SK-N-SH (cell line): ENCODE results near the gene CDH4. TPM values are rescaled to one million over a fixed set of nuclear protein-coding genes. Genes with fewer than 3 reads are reported as not detected.

Experiments
- CTCF ChIA-PET: fragments of 300-600, 350-600 bp; formaldehyde crosslinking; extraction: SDS; loops from one replicate; lab custom pipeline; 2021; lab: Yijun Ruan, JAX
- POLR2A ChIA-PET: fragments of 350-600 bp; sonication (Branson Sonifier 250); formaldehyde crosslinking; extraction: SDS; loops from one replicate; lab custom pipeline; 2020; ENCODE audit warnings: antibody characterized with exemption, inconsistent platforms; lab: Yijun Ruan, JAX
- DNase-seq: peaks from one replicate; pipeline ENCODE4 v3.0.0; 2012
- H2AFZ ChIP-seq: fragments of 200-600 bp; sonication (generic); 2 replicates; pipeline ENCODE4 v1.8.1; 2016; ENCODE audit warnings: antibody characterized with exemption, mild to moderate bottlenecking, low read depth
- H3F3A ChIP-seq: fragments of 200-600 bp; sonication (generic); replicated peaks from 2 replicates; pipeline ENCODE3; 2016; ENCODE audit warnings: antibody characterized with exemption, mild to moderate bottlenecking; ENCODE audit not compliant: insufficient read depth
- H3K27ac ChIP-seq, 2 experiments: fragments of 200-500 bp in 1 of 2; fragments of 200-600 bp in 1 of 2; sonication (Bioruptor generic) in 1 of 2; sonication (generic), shearing (Covaris generic) in 1 of 2; 2 replicates each; pipeline versions ENCODE4 v1.5.1 to v1.6.1; 2014 to 2016; ENCODE audit warnings: low read depth in 2 of 2, inconsistent platforms in 1 of 2, low read length in 1 of 2, mild to moderate bottlenecking in 1 of 2, mixed read lengths in 1 of 2
- H3K27me3 ChIP-seq: fragments of 200-600 bp; sonication (generic), shearing (Covaris generic); 2 replicates; pipeline ENCODE4 v1.6.1; 2016; ENCODE audit warnings: mixed run types; ENCODE audit not compliant: insufficient read depth
- H3K36me3 ChIP-seq, 2 experiments: fragments of 200-500 bp in 1 of 2; fragments of 200-600 bp in 1 of 2; sonication (Bioruptor generic) in 1 of 2; sonication (generic) in 1 of 2; replicated peaks in 1 of 2; 2 replicates each; pipeline versions ENCODE3 to v1.5.1; 2014 to 2016; ENCODE audit warnings: low read length in 1 of 2, mild to moderate bottlenecking in 1 of 2; ENCODE audit not compliant: insufficient read depth in 2 of 2, control insufficient read depth in 1 of 2
- H3K4me1 ChIP-seq, 2 experiments: fragments of 200-500 bp in 1 of 2; fragments of 200-600 bp in 1 of 2; sonication (Bioruptor generic) in 1 of 2; sonication (generic), shearing (Covaris generic) in 1 of 2; 2 replicates each; pipeline versions ENCODE4 v1.5.1 to v1.6.1; 2014 to 2016; ENCODE audit warnings: low read depth in 1 of 2, low read length in 1 of 2, mixed run types in 1 of 2; ENCODE audit not compliant: insufficient read depth in 2 of 2, control insufficient read depth in 1 of 2
- H3K4me2 ChIP-seq: fragments of 200-600 bp; sonication (generic), shearing (Covaris generic); 2 replicates; pipeline ENCODE4 v1.6.1; 2017; ENCODE audit warnings: mixed run types
- H3K4me3 ChIP-seq, 2 experiments: fragments of 200-500 bp in 1 of 2; fragments of 200-600 bp in 1 of 2; sonication (Bioruptor generic) in 1 of 2; sonication (generic), shearing (Covaris generic) in 1 of 2; 2 replicates each; pipeline versions ENCODE4 v1.5.1 to v1.8.1; 2014 to 2016; ENCODE audit warnings: low read depth in 2 of 2, inconsistent platforms in 1 of 2, low read length in 1 of 2, mild to moderate bottlenecking in 1 of 2, mixed read lengths in 1 of 2, moderate library complexity in 1 of 2
- H3K79me2 ChIP-seq: fragments of 200-600 bp; sonication (generic); 2 replicates; pipeline ENCODE4 v1.8.1; 2017; ENCODE audit warnings: mild to moderate bottlenecking; ENCODE audit not compliant: insufficient read depth
- H3K9ac ChIP-seq: fragments of 200-600 bp; sonication (generic); 2 replicates; pipeline ENCODE4 v1.6.1; 2017; ENCODE audit warnings: mixed run types
- H3K9me2 ChIP-seq: fragments of 200-600 bp; sonication (generic); 2 replicates; pipeline ENCODE4 v1.6.1; 2017; ENCODE audit warnings: mixed run types
- H3K9me3 ChIP-seq: fragments of 200-600 bp; sonication (generic); 2 replicates; pipeline ENCODE4 v1.6.1; 2017; ENCODE audit warnings: mixed run types, mild to moderate bottlenecking, moderate library complexity
- H4K20me1 ChIP-seq: fragments of 200-600 bp; sonication (generic); 2 replicates; pipeline ENCODE4 v1.6.1; 2017; ENCODE audit warnings: mild to moderate bottlenecking, mixed run types; ENCODE audit not compliant: insufficient read depth
- GABPA ChIP-seq: IDR thresholded peaks from 2 replicates; pipeline ENCODE4 v1.4.0; 2012; ENCODE audit warnings: low read depth, mild to moderate bottlenecking
- IRF3 ChIP-seq: fragments of 150-350 bp; IDR thresholded peaks from 2 replicates; pipeline ENCODE4 v1.6.1; 2016; ENCODE audit warnings: mild to moderate bottlenecking, low read depth, low read length
- JUND ChIP-seq: IDR thresholded peaks from 2 replicates; pipeline ENCODE4 v1.4.0; 2012
- MAX ChIP-seq: IDR thresholded peaks from 2 replicates; pipeline ENCODE4 v1.4.0; 2012; ENCODE audit warnings: low read depth
- MEF2A ChIP-seq: IDR thresholded peaks from 2 replicates; pipeline ENCODE4 v1.4.0; 2012; ENCODE audit warnings: low read depth, borderline replicate concordance
- MXI1 ChIP-seq: IDR thresholded peaks from 2 replicates; pipeline ENCODE4 v1.6.1; 2012; ENCODE audit warnings: mild to moderate bottlenecking, low read depth, low read length, improper control_type of control experiment
- RAD21 ChIP-seq: IDR thresholded peaks from 2 replicates; pipeline ENCODE4 v1.6.1; 2012; ENCODE audit warnings: mild to moderate bottlenecking, low read length
- RCOR1 ChIP-seq: fragments of 150-350 bp; IDR thresholded peaks from 2 replicates; pipeline ENCODE4 v1.6.1; 2017; ENCODE audit warnings: antibody characterized with exemption, low read length
- REST ChIP-seq: IDR thresholded peaks from 2 replicates; pipeline ENCODE4 v1.6.1; 2012; ENCODE audit warnings: mild to moderate bottlenecking, low read depth, low read length, moderate library complexity
- RFX5 ChIP-seq: IDR thresholded peaks from 2 replicates; pipeline ENCODE4 v1.6.1; 2012; ENCODE audit warnings: mild to moderate bottlenecking, improper control_type of control experiment, low read length
- RXRA ChIP-seq: IDR thresholded peaks from 2 replicates; pipeline ENCODE4 v1.4.0; 2012; ENCODE audit warnings: low read depth, mild to moderate bottlenecking, borderline replicate concordance
- SMC3 ChIP-seq: IDR thresholded peaks from 2 replicates; pipeline ENCODE4 v1.6.1; 2012; ENCODE audit warnings: low read depth, low read length, improper control_type of control experiment
- TCF12 ChIP-seq: IDR thresholded peaks from 2 replicates; pipeline ENCODE4 v1.4.0; 2012
- WGBS: methylation state at CpG from one replicate; pipeline ENCODE4 v1.1.6; 2017; ENCODE audit warnings: low lambda C conversion rate; 5-methylcytosine and 5-hydroxymethylcytosine counted together
- polyA plus RNA-seq, 3 experiments: library from polyadenylated mRNA; depleted of rRNA; stranded (reverse); fragments of >200 nt; gene quantifications; 2 replicates each; pipeline ENCODE4 v1.2.3, GENCODE V29; 2012

CDH4 gene
- polyA plus RNA-seq, 1 of the 3 experiments (the other 2 are of a cell fraction), result not detected

GRCh38 chr20:61744691-61745396 lies 492.8 kb downstream of the CDH4 start (continued):
- no peak for TF ChIP-seq REST
- no peak for TF ChIP-seq MEF2A
- no peak for TF ChIP-seq RAD21
- TF ChIP-seq TCF12, result no peak
- no peak for TF ChIP-seq MXI1
- TF ChIP-seq IRF3, result no peak
- no peak for TF ChIP-seq MAX
- TF ChIP-seq RFX5, result no peak
- TF ChIP-seq SMC3, result no peak
- no peak for TF ChIP-seq JUND

GRCh38 chr20:61745397-61746146 lies 493.5 kb downstream of the CDH4 start:
- 60% methylated on average over 13 of the region's 20 CpGs for WGBS

More at GRCh38 chr20:61745397-61746146, 493.5 kb downstream of the CDH4 start:
- no peaks in the 10 kb centered on the region for H3F3A ChIP-seq
- no peaks in the 10 kb centered on the region for H3K4me1 ChIP-seq
- ChIA-PET POLR2A (no interaction called here), CTCF (no interaction called here)
- H4K20me1 ChIP-seq, result no peaks in the 10 kb centered on the region
- no peak overlapping the region for H2AFZ ChIP-seq
- no peak overlapping the region for H3K4me2 ChIP-seq
- H3K9me3 ChIP-seq, result no peaks in the 10 kb centered on the region; the same call in 1 of the 2 replicates
- no peaks in the 10 kb centered on the region for H3K27me3 ChIP-seq
- no peaks in the 10 kb centered on the region for H3K9me2 ChIP-seq
- H3K4me3 ChIP-seq, result no peak overlapping the region
- no peaks in the 10 kb centered on the region for H3K79me2 ChIP-seq
- H3K9ac ChIP-seq, result no peak overlapping the region
- DNase-seq, result no peak
- TF ChIP-seq REST (no peak), RCOR1 (no peak), RXRA (no peak), GABPA (no peak)
- TF ChIP-seq, all 33 proteins: peak for 0
- no peaks in the 10 kb centered on the region for H3K36me3 ChIP-seq
- no peak overlapping the region for H3K27ac ChIP-seq
